Measurements from ENCODE around the gene TNS3.

- TF ChIP-seq CTCF (IDR thresholded peaks at IDR 0.05 in 2 of 3, conservative IDR thresholded peaks at IDR 0.05 in 1 of 3; ENCODE audit: control insufficient read depth in 2 of 3, extremely low read depth in 1 of 3, insufficient read depth in 1 of 3, low read depth in 3 of 3, low read length in 3 of 3) (no peak), ETV6 (conservative IDR thresholded peaks at IDR 0.05 in 1 of 2, IDR thresholded peaks at IDR 0.05 in 1 of 2; ENCODE audit: borderline replicate concordance in 1 of 2, low read depth in 1 of 2) (no peak), NBN (IDR thresholded peaks at IDR 0.05) (no peak)
Measured at GRCh38 chr7:47337531-47337930, 244.4 kb downstream of the TNS3 start.

All from GM12878 (cell line).